HG02623 (cell line): Measurements from ENCODE around the gene TRAP1.

Experiments used
- ATAC-seq: cut with Tn5 transposase; IDR thresholded peaks from one replicate; pipeline ENCODE4 v1.9.1; 2021; ENCODE audit warnings: moderate library complexity; ENCODE audit not compliant: unreplicated experiment

Gene TRAP1

DNA sequence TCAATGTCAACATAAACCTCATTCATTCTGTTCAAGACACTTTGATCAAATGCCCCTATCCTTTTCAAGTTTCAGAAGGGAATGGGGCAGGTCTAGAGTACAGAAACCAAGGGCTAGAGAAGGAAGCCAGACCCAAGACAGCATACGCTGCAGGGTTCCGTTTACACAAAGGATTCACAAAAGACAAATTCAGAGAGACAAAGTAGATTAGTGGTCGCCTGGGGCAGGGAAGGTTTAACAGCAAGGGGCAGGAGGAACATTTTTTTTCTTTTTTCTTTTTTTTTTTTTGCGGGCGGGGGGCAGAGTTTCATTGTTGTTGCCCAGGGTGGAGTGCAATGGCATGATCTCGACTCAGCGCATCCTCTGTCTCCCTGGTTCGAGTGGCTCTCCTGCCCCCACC lies 19.9 kb upstream of the TRAP1 start:
- ATAC-seq: no peak

DNA sequence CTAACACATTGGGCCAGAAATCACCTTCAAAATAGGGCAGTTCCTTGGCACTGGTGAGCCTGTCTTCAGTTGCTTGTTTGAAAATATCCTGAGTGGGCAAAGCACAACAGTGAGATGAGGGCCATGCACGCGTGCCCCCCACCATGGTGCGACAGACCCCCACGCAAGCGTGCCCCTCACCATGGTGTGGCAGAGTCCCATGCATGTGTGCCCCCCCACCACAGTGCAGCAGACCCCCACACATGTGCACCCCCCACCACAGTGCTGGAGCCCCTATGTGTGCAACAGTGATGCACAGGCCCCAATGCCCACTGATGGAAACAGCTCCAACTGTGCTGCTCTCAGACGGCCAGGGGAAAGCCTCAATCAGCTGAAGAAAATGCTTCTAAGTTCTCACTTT lies 18.8 kb upstream of the TRAP1 start:
- no peak for ATAC-seq

DNA sequence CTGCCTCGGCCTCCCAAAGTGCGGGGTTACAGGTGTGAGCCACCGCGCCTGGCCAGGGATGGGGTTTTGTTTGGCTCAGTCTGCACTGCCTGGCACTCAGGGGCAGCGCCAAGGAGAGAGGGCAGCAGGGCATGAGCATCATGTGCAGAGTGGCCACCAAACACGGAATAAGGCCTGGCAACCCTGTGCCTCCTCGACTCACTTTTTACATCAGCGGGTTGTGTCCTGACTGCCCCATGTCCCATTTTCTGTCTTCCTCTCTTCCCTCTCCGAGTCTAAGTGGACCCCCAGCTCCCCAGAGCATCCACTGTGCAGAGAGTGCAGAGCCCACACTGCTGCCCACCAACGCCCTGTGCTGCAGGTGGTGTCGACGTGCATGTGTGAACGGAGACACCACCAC lies 18.2 kb upstream of the TRAP1 start:
- no peak for ATAC-seq

DNA sequence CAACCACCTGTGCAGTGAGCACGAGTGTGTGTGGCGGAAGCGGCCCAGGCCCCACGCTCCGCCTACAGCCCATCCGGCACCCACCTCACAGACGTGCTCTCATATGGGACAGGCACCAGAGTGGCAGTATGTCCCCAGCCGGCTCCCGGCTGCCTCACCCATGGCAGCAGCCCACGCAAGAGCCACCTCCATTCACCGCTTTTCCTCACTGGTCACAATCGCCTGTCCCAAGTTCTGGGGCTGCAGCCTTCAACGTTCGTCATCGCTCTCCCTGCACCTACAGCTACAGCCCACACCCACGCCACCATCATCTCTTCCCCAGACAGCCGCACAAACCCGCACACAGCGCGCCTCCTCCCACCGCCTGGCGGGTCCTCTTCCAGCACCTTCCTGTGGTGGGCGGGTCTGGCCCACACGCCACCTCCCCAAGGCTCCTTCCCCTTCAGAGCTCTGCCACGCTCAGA lies 17.5 kb upstream of the TRAP1 start:
- no peak for ATAC-seq

DNA sequence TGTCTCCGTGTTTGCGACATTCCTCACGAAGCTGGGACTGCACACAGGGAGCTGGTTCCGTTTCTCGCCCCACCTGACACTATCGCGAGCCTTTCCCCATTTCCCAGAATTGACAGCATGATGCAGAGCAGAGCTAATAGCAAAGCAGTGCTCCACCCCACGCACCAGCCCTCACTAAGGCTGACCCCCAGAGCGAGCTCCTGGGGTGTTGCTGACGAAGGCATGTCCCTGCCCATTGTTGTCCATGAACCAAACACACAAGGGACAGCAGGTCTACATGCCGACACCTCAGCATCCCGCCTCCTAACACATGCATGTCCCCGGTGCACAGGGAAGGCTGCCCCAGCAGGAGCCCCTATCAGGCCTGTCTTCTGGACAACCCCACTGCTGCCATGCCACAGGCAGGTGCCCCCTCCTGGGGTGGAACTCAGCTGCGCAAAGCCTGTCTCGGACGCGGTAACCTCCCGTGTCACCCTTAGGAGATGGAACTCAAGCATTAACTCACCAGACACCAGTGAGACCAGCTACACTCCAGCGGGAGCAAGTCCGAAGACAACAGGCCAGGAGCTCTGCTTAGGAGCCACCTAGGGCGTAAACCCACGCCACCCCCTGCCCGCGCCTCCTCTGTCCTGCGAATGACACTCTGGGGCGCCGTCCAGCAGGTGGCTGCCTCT lies 16.9 kb upstream of the TRAP1 start:
- no peak for ATAC-seq

DNA sequence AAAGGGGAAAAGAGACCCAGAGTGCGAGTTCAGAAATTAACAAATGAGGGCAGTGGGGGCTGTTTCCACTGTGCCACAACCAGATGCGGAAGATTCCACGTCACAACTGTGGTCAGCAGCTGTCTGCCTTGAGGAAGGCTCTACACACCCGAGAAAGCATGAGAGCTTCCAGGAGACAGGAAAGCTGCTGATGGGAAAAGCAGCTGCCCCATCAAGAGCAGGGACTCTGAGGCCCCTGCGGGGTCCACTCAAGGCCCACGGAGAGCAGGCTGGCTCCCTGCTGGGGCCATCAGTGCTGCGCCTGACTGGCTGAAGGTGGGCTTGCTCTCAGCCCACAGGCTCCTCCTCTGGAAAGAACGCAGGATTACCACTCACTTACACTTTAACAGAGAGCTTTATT lies 14.8 kb upstream of the TRAP1 start:
- ATAC-seq: no peak

DNA sequence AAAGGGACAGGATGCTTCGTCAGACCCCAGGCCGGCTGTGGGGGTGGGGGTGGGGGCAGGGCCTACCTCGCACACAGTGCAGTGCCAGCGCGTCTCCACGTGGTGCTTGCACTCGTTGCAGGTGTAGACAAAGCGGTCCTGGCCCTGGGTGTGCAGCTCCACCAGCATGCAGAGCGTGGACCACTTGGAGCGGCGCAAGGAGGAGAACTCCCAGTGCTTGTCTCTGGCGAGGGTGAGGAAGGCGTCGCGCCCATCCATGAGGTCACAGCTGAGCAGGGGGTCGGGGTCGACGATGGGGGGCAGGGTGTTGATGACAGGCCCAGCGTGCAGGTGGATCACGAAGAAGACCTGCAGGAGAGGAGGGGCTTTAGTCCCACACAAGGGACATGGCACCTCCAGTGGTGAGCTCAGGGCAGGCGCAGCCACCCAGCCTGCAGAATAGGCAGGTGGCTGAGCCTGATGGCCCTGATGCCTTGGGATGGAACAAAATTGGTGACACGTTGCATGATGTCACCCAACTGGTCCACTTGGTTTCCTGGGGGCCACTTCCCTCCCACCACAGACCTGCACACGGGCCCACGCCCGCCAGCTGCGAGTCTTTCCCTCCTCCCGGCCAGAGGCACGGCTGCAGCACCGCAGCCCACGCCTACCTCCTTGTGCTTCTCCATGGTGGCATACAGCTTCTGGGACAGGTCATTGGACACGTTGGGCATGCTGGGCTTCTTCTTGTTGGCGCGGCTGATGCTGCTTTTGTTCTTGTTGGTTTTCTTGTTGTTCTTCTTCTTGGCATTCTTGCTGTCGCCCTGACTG lies 14.0 kb upstream of the TRAP1 start:
- ATAC-seq: no peak

DNA sequence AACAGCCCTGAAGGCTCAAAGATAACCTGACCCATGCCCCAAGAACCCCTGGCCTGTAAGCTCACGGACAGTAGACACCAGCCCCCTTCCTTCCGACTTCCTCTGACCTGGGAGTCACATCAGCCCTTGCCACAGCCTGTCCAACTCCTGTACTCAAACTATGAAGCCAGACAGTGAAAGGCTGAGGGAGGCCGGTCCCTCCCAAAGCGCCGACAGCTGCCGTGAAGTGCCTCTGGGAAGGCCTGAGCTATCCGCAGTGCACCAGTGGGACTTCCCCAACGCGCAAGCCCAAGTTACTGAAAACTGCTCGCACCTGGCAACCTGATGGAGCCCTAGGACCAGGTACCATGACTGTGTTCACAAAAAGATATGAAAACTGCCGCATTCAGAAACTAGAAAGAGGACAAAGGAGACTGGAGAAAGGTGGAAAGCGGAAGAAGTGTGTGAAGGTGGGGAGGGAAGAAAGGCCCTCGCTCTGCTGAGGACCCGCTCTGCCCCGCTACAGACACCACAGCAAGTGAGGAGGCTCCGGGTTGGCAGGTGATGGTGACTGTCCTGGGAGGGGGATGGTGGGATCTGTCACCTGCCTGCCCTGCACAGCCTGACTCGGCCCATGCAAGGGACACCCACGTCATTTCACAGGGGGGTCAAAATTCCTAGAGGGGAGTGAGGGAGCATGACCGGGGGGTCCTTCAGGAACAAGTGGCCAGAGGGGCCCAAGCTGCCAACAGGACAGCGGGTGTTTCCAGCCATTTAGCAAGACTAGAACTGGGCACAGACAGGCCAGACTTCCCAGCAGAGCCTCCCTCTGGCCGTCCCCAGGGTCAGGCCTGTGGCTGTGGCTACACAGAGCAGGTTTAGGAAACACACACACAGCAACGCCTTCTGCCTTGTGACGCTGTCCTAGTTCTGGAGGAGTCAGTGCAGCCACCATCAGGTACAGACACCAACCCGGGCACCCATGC lies 13.1 kb upstream of the TRAP1 start:
- no peak for ATAC-seq

DNA sequence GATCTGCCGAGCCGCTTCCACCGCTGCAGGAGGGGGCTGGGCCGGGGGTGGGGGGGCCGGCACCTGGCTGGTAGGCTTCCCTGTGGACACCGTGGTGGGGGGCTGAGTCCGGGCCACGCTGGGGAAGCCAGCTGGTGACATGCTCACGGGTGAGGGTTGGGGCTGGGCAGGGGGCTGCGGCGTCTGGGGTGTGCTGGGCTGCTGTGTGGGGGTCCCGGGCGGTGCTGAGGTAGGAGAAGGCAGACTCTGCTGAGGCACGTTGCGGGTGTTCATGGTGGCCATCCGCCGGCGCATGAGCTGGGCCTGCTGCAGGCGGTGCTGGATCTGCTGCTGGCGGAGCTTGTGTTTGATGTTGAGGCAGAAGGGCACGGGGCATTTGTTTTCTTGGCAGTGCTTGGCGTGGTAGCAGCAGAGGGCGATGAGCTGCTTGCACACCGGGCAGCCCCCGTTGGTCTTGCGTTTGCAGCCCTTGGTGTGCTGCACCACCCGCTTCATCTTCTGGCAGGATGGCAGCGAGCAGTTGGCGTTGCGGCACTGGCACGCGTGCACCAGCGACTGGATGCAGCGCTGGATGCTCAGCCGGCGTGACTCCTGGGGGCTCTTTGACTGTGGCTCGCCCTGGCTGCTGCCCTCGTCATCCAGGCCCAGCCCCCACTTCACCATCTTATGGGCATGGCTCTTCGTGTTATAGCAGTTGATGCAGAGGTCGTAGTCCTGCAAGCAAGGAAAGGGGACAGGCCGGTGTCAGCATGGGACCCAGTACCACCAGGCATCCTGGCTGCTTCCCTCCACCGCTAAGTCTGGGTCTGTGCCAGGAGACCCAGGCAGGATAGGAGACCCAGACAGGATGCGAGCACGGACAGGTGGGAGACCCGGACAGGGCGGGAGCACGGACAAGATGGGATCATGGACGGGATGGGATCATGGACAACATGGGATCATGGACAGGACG lies 12.1 kb upstream of the TRAP1 start:
- ATAC-seq: no peak

DNA sequence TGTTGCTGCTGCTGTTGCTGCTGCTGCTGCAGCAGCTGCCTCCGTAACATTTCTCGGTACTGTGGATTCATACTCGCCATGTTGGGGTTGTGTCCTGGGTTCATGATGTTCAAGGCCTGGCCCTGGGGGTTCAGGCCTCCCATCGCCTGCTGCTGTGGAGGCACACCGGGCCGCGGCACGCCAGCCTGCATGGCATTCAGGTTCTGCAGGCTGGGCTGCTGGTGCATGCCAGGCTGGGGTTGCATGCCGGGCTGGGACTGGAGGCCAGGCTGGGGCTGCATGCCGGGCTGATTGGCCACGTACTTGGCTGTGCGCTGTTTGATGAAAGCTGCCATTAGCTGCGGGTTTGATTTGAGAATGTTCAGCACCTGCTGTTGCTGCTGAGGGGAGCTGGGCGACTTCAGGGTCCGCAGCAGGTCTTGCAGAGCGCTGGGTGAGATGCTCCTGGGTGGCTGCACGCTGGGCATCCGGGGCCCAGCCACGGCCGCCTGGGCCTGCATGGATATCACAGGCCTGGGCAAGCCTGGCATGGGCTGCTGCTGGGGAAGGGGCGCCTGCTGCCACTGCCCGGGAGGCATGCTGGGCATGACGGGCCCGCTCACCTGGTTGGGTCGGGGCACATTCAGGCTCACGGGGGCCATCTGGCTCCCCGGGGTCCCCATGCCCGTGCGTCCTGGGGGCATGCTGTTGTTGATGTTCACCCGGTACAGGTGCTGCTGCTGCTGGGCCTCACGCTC lies 11.3 kb upstream of the TRAP1 start:
- ATAC-seq: no peak

DNA sequence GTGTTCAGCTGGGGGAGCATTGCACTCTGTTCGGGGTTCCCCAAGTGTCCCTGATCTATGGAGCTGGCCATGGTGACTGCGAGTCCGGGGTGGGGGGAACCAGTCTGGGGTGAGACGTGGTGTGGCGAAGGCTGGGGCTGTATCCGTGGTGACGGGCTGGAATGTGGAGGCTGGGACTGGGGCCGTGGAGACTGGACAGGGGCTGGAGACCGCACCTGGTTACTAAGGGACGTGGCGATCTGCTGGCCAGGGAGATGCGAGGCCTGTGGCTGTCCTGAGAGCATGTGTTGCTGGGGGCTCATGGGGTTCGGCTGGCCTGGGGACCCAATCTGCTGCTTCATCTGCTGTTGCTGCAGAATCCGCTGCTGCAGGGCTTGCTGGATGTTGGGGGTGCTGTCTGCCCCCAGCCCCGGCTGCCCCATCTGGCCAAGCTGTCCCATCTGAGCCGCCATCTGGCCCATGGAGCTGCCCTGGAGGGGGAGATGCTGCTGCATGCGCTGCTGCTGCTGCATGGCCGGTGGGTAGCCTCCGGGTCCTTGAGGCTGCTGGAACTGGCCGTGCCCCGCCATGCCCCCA lies 10.6 kb upstream of the TRAP1 start:
- ATAC-seq: no peak

DNA sequence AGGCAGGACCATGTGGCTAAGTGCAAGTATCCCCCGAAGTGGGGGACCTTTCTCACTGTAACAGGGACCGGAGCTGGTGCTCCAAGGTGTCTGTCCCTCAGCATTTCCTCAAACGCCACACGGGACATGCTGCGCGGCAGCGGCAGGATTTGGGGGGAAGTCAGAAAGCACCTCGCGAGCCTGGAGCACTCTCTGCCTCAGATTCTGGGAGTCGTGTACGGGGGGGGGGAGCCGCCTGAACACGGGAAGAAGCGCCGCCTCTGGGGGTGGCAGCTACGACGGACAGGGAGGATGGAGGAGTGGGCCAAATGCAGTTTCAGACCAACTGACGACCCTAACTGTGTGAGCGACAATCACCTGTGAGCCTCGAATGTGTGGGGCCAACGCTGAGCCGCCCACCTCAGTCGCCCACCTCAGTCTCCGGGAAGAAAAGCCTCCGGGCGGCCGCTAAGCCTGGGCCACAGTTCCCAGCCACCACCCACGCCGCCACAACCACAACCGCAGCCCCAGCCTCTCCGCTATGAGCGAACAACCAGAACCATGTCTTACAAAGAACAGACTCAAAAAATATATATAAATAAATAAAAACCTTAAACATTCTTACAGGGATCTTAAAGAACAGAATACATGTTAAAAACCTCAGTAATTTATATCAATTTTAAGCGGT lies 8.8 kb upstream of the TRAP1 start:
- no peak for ATAC-seq

DNA sequence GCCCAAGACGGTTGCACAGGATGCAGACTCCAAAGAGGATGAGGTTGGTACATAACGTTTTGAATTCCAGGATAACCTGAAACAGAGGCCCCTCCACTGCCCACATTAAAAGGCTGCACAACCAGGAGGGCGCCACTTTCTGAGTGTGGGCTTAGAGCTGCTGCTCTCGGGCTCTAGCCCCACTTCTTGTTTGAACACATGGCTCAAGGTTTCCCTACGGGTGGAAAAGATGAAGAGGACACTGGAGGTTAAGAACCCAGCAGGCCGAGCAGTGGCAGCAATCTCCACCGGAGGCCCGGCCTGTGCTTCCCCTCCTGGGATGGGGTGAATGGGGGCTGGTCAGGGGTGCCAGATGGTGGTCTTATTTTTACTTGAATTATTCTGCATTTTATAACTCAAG lies 8.0 kb upstream of the TRAP1 start:
- no peak for ATAC-seq

DNA sequence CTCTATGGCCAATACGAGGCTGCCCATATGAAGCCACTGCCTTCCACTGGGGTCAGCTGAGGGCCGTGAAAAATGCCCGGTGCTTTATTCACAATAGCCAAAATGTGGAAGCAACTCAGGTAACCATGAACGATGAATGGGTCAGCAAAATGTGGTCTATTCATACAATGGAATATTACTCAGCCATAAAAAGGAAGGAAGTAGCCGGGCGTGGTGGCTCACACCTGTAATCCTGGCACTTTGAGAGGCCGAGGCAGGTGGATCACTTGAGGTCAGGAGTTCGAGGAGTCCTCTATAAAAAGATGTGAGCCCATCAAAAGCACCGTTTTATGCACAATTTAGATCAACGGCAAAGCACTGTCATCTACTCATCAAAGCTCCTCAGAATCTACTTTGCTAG lies 5.2 kb upstream of the TRAP1 start:
- ATAC-seq: no peak

DNA sequence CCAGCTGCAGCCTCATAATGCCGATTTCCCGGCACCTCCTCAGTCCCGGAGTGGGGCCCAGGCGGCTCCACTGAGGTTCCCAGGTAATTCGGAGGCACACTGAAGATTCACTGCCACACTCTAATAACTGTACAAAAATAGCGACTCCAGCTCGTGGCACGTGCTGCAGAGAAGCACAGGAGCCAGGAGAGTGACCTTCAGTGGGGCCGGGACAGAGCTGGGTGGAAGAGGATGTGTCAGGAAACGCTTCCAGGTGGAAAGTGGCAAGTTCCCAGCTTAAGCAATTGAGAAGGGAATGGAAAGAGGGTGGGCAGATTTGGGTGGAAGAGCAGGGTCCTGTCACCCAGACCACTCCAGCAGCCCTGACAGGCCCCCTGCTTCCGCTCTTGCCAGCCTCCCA lies 3.1 kb upstream of the TRAP1 start:
- ATAC-seq: no peak

DNA sequence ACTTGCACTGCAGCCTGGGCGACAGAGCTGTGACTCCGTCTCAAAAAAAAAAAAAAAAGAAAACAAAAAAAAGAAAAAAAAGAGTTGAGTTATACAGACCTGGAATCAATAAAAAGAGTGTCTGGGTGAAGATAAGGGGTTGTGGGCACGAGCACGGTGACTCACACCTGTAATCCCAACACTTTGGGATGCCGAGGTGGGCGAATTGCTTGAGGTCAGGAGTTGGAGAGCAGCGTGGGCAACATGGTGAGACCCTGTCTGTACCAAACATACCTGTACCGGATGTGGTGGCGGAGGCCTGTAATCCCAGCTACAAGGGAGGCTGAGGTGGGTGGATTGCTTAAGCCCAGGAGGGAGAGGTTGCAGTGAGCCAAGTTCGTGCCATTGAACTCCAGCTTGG lies 1.3 kb upstream of the TRAP1 start:
- ATAC-seq: no peak

DNA sequence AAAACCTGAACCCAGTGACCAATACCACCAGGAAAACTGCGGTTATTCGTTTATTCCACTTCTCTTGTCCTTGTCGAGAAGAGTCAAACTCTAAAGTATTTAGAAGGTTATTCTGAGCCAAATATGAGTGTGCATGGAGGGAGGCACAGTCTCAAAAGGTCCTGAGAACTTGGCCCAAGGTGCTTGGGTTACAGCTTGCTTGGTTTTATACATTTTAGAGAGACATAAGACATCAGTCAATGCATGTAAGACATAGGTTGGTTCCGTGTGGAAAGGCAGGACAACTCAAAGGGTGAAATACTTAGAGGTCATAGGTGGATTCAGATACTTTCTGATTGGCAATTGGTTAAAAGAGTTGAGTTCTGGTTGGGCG lies 681 bp upstream of the TRAP1 start:
- no peak for ATAC-seq

DNA sequence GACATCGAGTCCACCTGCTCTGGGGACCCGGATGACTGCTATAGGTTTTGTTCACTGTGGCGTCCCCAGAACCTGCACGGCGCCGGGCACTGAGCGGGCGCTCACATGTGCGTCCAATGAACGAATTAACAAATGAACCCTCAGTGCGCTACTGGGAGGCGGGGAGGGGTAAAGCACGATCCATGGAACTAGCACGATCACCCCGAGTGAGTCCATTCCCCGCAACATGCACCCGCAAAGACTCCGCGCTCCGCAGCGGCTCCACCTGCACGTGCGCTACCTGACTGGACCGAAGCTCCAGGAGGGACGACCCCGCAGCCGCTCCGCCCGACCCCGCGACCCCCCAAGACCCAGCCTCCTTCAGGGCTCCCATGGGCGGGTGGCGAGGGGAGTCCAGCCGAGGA lies 491 bp downstream of the TRAP1 start:
- peak; percentile 5 for ATAC-seq

DNA sequence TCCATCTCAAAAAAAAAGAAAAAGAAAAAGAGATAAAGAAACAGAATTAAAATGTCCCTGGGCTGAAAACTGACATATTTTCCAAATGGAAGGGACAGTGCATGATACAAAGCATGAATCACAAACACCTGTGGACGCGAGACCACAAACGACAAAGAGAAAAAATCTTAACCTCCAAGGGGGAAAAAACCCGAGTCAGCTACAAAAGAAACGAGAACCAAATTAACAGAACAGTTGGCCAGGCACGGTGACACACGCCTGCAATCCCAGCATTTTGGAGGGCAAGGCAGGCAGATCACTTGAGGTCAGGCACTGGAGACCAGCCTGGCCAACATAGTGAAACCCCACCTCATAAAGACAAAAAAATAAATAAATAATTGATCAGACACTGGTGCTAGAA lies 1.9 kb downstream of the TRAP1 start:
- no peak for ATAC-seq
